Kidney (tissue), 14 donors: ENCODE measurements around the gene AP2A2. TPM values are rescaled to one million over a fixed set of nuclear protein-coding genes. Genes with fewer than 3 reads are reported as not detected.

ENCODE experiments used
- DNase-seq, 5 donors: peaks; one replicate each; pipeline ENCODE4 v3.0.0-alpha.2; 2013 to 2020
- FAIRE-seq: peaks from 2 replicates; lab custom pipeline; 2012; peaks lifted over from hg19 to GRCh38; lab: Jason Lieb, UNC
- H3K27ac ChIP-seq, 2 donors: one replicate each; pipeline ENCODE4 v1.7.0; 2013; ENCODE audit warnings: low read depth in 2 of 2, low read length in 2 of 2, inconsistent platforms in 1 of 2
- H3K27me3 ChIP-seq: one replicate; pipeline ENCODE4 v1.7.1; 2013; ENCODE audit warnings: low read length, inconsistent platforms; ENCODE audit not compliant: control insufficient read depth, insufficient read depth
- H3K36me3 ChIP-seq, 3 donors: one replicate each; pipeline versions ENCODE4 v1.7.0 to v1.7.1; 2013; ENCODE audit warnings: low read length in 3 of 3, control low read depth in 1 of 3, inconsistent platforms in 1 of 3; ENCODE audit not compliant: insufficient read depth in 3 of 3, control insufficient read depth in 2 of 3
- H3K4me1 ChIP-seq, 3 donors: one replicate each; pipeline versions ENCODE4 v1.7.0 to v1.7.1; 2013; ENCODE audit warnings: low read length in 3 of 3, inconsistent platforms in 1 of 3, low read depth in 1 of 3; ENCODE audit not compliant: control insufficient read depth in 2 of 3, insufficient read depth in 2 of 3
- H3K4me3 ChIP-seq, 3 donors: one replicate each; pipeline versions ENCODE4 v1.7.0 to v1.8.1; 2013; ENCODE audit warnings: low read length in 3 of 3, control low read depth in 1 of 3, inconsistent platforms in 1 of 3
- H3K9ac ChIP-seq, 3 donors: one replicate each; pipeline versions ENCODE4 v1.7.0 to v1.7.1; 2013; ENCODE audit warnings: low read length in 3 of 3, control low read depth in 1 of 3, inconsistent platforms in 1 of 3
- H3K9me3 ChIP-seq, 3 donors: one replicate each; pipeline versions ENCODE4 v1.7.0 to v1.7.1; 2013; ENCODE audit warnings: low read length in 3 of 3, control low read depth in 1 of 3, inconsistent platforms in 1 of 3; ENCODE audit not compliant: control insufficient read depth in 2 of 3, insufficient read depth in 1 of 3
- CTCF ChIP-seq: IDR thresholded peaks from 3 replicates; pipeline ENCODE4 v1.5.1; 2012; ENCODE audit warnings: mild to moderate bottlenecking, moderate library complexity, borderline replicate concordance; ENCODE audit not compliant: insufficient read depth; ENCODE audit errors: extremely low read depth
- intact Hi-C: fragments of 100-400 bp; cut with DNase I; formaldehyde crosslinking; loops from one replicate; pipeline ENCODE4 v1.11.1; 2022
- polyA plus RNA-seq: library from polyadenylated mRNA; stranded (reverse); fragments of 350-450 nt; fragmentation: Illumina TruSeq; extraction: RNeasy Lipid Tissue Mini Kit (QIAGEN cat#74804); gene quantifications from one replicate; pipeline ENCODE4 v1.2.3, GENCODE V29; 2014; ENCODE audit warnings: low read depth, low replicate concordance; ENCODE audit not compliant: insufficient read depth
- total RNA-seq: library from RNA; stranded (reverse); fragmentation: NEBNext Ultra II Directional; extraction: Animal tissue kit (Norgen Biotek cat#: 25700); gene quantifications from one replicate; pipeline ENCODE4 v1.2.1, GENCODE V29; 2021
- donor health status: control.
- donor health status: control.
- donor health status: control.
- donor health status: control.
- donor health status: control.
- donor health status: DM: yes; HTN: yes; CAD: no.
- donor health status: Normal renal cell carcinoma (clear cell type).

Gene AP2A2
- total and polyA plus RNA-seq, 2 donors from 2014 or later = 76.5 to 144 TPM

GRCh38 chr11:1039481-1040427 is 114.1 kb downstream of the AP2A2 start:
- intact Hi-C loops = loop anchor here (10.0 kb wide), 1 partner anchor 185 kb away; no protein-coding TSS in a partner anchor
- Histone ChIP-seq H3K9ac (no peak overlapping the region), H3K4me3 (no peak overlapping the region), H3K27me3 (no peaks in the 10 kb centered on the region), H3K27ac (no peak overlapping the region), H3K36me3 (no peaks in the 10 kb centered on the region), H3K4me1 (peaks cover 0 to 6% (median 0%) of the 10 kb centered on the region in 3 donors), H3K9me3 (peaks cover 0 to under 1% (median 0%) of the 10 kb centered on the region in 3 donors)
- peak in 2 of 5 donors; percentile 40 to 48 for DNase-seq
- FAIRE-seq = no peak
- no peak for TF ChIP-seq CTCF

- no peak overlapping the region for H3K4me3 ChIP-seq
- intact Hi-C loops = loop anchor here (10.0 kb wide), 1 partner anchor 186 kb away; no protein-coding TSS in a partner anchor
- no peak for TF ChIP-seq CTCF
- peak in 2 of 5 donors; percentile 35 to 70 for DNase-seq
- H3K27ac ChIP-seq = no peak overlapping the region
- no peak for FAIRE-seq
- H3K36me3 ChIP-seq = no peaks in the 10 kb centered on the region
- no peaks in the 10 kb centered on the region for H3K27me3 ChIP-seq
- H3K4me1 ChIP-seq = peaks cover 0 to 6% (median 0%) of the 10 kb centered on the region in 3 donors
- no peak overlapping the region for H3K9ac ChIP-seq
- H3K9me3 ChIP-seq = peaks cover 0 to 5% (median 0%) of the 10 kb centered on the region in 3 donors
These were observed 114.9 kb downstream of the AP2A2 start for GRCh38 chr11:1040428-1041148.

- peaks cover 0 to 5% (median 0%) of the 10 kb centered on the region in 3 donors for H3K9me3 ChIP-seq
- H3K9ac ChIP-seq = no peak overlapping the region
- H3K4me3 ChIP-seq = no peak overlapping the region
- FAIRE-seq (no peak), DNase-seq (peak in 1 of 5 donors; percentile 73)
- intact Hi-C loops = loop anchor here (10.0 kb wide), 1 partner anchor 186 kb away; no protein-coding TSS in a partner anchor
- no peak overlapping the region for H3K27ac ChIP-seq
- H3K36me3 ChIP-seq = no peaks in the 10 kb centered on the region
- no peaks in the 10 kb centered on the region for H3K27me3 ChIP-seq
- peaks cover 0 to 6% (median 0%) of the 10 kb centered on the region in 3 donors for H3K4me1 ChIP-seq
- no peak for TF ChIP-seq CTCF
These were observed 115.4 kb downstream of the AP2A2 start for GRCh38 chr11:1041149-1041467.
